ENCODE data around the gene OR2W3.

The OR2W3 gene

GRCh38 chr1:247895163-247895637 lies at the start of gene OR2W3:
OR2W3 (plus strand) TSS chr1:247895587; CDS start chr1:247895587, 0 bp downstream.
- no peak for DNase-seq (ENCODE audit: low read depth in 2 of 2)

DNA sequence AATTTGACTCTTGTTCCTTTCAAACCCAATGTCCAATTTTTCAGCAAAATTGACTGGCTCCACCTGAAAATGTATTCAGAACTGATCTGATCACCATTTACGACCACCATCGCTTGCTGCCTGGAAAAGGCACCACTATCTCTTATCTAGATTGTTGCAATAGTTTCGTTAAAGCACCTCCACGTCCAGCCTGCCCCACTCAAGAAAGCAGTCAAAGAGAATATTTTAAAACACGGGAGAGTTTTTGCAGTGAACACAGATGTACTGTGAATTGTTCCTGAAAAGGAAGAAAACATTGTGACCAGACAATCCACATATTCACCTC lies 49.7 kb upstream of the OR2W3 start:
- no peak for DNase-seq (ENCODE audit: low read depth in 2 of 2)

DNA sequence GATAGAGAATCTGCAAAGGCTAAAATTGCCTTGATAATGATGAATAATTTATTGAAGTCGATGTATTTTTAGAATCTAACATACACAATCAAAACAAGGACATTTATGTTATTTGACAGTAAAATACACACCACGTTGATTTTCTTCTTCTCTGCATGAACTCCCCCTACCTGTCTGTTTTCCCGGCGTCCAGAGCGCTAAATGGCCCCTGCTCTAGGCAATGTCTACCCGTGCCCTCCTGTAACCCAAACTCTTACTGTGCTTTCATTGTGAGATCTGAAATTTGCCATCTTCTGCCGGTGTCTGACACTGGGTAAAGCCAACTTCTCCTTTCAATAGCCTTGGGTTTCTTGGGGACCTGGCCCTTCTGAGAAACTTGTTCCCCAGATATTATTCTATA lies 47.0 kb upstream of the OR2W3 start:
- DNase-seq (ENCODE audit: low read depth in 2 of 2): no peak

DNA sequence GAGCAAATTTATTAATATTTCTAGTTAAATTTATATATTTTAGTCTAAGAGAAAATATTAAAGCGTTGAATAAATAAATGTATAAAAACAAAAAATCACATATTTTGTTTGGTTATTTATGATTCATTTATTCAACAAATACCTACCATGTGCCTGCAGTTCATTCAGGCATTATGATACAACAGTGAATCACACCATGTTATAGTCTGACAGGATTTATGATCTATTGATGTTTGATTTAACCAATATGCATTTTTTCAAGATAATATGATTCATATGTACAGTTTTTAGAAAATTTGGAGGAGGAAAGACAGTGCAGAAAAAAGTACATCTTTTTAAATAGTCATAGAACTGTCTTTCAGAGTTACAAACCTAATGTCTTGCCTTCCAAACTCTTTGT lies 45.8 kb upstream of the OR2W3 start:
- no peak for DNase-seq (ENCODE audit: low read depth in 2 of 2)

DNA sequence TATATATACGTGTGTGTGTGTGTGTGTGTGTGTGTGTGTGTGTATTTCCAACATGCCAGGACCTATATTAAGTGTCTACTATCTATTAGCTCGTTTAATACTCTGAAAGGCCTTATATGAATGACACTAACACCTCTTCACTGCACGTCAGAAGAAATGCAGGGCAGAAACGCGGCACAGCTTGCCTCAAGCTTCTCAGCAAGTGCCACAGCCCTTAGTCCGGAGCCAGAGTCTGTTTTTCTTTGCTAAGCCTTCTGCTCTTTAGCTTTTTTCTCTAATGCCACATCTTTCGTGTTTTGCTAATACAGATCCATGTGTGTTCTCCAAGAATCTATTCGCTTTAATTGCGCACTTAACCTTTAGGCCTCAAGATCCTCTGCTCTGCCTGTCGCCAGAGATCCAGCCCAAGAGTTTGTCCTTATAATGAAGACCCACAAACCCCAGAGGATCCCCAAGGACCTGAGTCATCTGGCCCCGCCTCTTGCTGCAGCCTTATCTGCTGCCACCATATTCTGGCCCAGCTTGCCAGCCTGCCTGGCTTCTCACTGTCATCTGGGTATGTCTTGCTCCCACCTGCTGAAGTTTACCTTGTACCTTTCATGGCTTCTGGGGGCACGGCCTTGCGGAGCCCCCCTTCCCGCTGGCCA lies 40.4 kb upstream of the OR2W3 start:
- no peak for DNase-seq (ENCODE audit: low read depth in 2 of 2)

DNA sequence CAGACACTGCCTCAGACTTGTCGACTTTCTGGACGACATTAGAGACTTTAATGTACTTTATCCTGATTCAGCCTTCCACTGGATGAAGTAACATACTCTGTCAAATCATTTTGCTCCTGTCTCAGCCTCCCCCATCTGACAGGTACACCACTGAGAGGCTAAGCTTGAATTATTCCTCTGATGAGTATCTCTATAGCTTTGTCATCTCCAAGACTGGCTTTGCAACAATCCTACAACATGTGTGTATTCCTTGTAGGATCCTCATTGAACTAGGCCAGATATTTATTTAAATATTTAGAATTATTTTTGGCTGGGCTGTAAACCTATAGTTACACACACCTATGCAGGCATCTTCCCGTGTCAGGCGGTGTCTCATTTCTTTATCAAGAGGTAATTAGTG lies 39.5 kb upstream of the OR2W3 start:
- no peak for DNase-seq (ENCODE audit: low read depth in 2 of 2)

DNA sequence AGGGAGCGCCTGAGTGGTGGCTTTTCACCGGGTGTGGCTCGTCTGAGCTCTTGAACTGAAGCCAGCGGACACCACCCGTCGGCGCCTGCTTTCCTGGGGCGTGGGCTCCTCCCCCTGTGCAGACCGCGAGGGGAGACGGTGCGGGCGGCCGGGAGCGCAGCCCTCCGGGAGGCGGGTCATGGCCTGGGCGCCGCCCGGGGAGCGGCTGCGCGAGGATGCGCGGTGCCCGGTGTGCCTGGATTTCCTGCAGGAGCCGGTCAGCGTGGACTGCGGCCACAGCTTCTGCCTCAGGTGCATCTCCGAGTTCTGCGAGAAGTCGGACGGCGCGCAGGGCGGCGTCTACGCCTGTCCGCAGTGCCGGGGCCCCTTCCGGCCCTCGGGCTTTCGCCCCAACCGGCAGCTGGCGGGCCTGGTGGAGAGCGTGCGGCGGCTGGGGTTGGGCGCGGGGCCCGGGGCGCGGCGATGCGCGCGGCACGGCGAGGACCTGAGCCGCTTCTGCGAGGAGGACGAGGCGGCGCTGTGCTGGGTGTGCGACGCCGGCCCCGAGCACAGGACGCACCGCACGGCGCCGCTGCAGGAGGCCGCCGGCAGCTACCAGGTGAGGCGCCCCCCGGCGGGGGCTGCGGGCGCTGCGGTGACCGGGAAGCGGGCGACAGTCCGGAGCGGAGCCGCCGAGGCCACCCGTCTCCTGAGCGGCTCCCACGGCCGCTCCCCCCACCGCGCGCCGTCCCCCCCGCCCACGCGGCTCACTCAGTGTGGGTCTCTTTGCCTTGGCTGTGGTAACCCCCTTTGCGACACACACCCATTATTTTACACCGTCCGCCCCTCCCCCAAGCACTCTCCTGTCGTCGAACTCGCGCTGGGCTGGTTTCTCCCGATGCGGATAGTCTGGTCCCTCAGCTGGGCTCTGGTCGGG lies 38.1 kb upstream of the OR2W3 start, which contains the start of gene TRIM58:
Gene TRIM58 (plus strand): TSS at position 119 of the 916 bp plus-strand sequence. CDS start 60 bp downstream, at position 179.
- DNase-seq (ENCODE audit: low read depth in 2 of 2): peak in 1 of 2 experiments; percentile 17

GRCh38 chr1:247857985-247858619 lies 37.3 kb upstream of the OR2W3 start:
- DNase-seq (ENCODE audit: low read depth in 2 of 2): no peak

DNA sequence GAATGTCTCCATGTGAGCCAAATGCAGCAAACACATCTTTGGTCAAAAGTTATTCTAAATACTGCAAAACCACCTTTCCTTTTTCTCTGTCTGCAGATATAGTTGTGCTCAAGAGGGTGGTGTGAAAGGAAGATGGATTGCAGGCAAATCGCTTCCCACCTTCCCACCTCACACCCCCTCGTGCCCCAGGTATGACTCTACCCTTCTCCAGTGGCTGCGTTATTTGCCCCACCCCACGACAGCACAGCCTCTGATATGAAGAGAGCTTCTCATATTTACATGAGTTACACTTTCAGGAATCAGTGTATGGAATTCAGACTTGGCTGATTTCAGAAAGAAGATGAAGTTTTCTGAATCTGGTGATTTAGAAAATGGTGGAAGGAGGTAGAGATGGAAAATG lies 32.6 kb upstream of the OR2W3 start:
- DNase-seq (ENCODE audit: low read depth in 2 of 2): no peak

DNA sequence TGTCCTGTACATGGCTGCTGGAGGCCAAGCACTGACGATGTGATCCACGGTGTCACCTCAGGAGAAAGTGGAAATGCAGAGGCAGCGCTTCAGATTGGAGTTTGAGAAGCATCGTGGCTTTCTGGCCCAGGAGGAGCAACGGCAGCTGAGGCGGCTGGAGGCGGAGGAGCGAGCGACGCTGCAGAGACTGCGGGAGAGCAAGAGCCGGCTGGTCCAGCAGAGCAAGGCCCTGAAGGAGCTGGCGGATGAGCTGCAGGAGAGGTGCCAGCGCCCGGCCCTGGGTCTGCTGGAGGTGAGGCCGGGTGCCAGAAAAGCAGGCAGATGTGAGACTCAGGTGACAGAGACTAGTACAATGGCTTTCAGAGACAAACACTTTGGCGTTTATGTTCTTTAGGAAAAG lies 30.7 kb upstream of the OR2W3 start:
- no peak for DNase-seq (ENCODE audit: low read depth in 2 of 2)

- DNase-seq (ENCODE audit: low read depth in 2 of 2): no peak
Measured at GRCh38 chr1:247865416-247865815, 30.0 kb upstream of the OR2W3 start.

DNA sequence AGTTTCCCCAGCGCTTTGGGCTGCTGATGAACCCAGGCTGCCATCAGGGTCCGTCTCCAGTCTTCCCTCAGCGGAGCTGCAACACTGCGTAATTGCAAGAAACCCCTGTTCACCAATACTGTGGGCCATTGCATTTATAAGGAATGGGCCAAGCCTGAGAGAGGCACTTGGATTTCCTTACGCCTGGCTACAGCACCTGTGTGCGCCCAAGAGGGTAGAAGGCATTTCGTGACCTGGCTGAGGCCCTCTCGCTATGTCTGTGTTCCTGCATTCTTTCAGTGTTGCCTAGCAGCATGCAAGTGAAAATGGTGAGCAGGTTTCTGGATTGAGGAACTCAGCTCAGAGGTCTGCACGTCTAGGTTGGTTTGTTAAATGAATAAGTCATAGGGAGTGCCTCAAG lies 12.0 kb upstream of the OR2W3 start:
- no peak for DNase-seq (ENCODE audit: low read depth in 2 of 2)

DNA sequence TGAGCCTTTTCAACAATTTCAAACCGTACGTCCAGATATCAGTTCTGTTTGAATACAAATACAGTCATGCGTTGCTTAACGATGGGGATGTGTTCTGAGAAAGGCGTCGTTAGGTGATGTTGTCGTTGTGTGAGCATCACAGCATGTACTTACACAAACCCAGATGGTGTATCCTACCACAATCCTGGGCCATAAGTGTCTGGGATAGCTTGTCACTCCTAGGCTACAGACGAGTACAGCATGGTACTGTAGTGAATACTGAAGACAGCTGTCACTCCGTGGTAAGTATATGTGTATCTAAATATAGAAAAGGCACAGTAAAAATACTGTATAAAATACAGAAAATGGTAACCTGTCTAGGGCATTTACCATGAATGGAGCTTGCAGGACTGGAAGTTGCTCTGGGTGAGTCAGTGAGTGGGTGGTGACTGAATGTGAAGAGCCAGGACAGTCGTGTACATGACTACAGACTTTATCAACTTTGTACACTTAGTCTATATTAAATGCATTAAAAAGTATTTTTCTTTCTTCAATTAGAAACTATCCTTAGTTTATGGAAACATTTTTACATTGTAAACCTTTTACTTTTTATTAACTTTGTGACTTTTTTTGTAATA lies 10.5 kb upstream of the OR2W3 start:
- DNase-seq (ENCODE audit: low read depth in 2 of 2): no peak

GRCh38 chr1:247895976-247896375 lies 589 bp downstream of the OR2W3 start:
- DNase-seq (ENCODE audit: low read depth in 2 of 2): no peak

- DNase-seq (ENCODE audit: low read depth in 2 of 2): no peak
Measured at GRCh38 chr1:247904122-247904521, 8.7 kb downstream of the OR2W3 start.

DNA sequence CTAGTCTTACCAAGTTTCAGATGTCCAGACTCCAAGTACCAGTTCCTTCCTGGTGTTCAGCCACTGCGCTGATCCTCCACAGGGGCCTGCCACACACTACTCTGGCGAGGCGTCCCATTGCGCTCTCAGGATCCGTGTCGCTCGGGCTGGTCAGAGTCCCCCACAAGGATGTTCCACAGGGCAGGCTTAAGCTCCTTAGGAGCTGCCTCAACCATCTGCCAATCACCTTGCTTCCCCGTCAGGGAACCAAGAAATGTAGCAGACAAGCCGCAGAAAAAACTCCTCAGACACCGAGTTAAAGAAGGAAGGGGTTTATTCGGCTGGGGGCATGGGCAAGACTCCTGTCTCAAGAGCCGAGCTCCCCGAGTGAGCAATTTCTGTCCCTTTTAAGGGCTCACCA lies 9.8 kb downstream of the OR2W3 start:
- DNase-seq (ENCODE audit: low read depth in 2 of 2): no peak

GRCh38 chr1:247905910-247906503 lies 10.6 kb downstream of the OR2W3 start:
- DNase-seq (ENCODE audit: low read depth in 2 of 2): no peak

DNA sequence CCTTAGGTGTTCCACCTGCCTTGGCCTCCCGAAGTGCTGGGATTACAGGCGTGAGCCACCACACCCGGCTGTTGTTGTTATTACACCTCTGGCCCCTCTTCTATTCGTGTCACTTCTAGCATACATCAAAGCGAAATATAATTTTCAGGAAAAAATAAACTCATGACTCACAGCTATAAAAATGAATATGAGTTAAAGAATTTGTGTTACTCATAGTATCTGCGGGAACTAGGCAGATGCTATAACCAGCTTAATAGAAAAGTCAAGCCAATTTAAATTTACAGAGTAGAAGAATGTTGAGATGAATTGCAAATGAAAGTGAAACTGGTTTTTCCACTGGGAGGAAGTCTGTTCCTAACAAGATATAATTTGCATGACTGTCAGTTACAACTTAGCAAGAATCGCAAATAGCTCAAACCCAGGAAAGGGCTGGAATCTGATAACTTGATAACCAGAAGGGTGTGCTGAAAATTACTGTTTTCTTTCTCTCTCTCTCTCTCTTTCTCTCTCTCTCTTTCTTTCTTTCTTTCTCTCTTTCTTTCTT lies 11.2 kb downstream of the OR2W3 start:
- peak in 1 of 2 experiments; percentile 4 for DNase-seq (ENCODE audit: low read depth in 2 of 2)

- DNase-seq (ENCODE audit: low read depth in 2 of 2): no peak
Measured at GRCh38 chr1:247908766-247909165, 13.4 kb downstream of the OR2W3 start.

DNA sequence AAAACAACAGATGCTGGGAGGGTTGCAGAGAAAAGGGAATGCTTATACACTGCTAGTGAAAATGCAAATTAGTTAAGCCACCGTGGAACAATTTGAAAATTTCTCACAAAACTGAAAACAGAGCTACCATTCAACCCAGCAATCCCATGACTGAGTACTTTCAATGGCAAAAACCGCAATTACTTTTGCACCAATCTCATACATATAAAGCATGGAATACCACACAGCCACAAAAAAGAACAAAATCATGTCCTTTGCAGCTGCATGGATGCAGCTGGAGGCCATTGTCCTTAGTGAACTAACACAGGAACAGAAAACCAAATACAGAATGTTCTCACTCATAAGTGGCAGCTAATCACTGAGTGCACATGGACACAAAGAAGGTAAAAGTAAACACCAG lies 18.4 kb downstream of the OR2W3 start:
- DNase-seq (ENCODE audit: low read depth in 2 of 2): no peak

GRCh38 chr1:247914941-247915662 lies 19.7 kb downstream of the OR2W3 start:
- no peak for DNase-seq (ENCODE audit: low read depth in 2 of 2)

Measured in stimulated activated CD4-positive, alpha-beta T cell treated with anti-CD3 and anti-CD28 coated beads, Interleukin-12 subunit alpha, Interleukin-12 subunit beta, amount 100 ng/mL, for 24 hours (primary cell).